Epithelial cell of prostate (primary cell): ENCODE measurements around the gene ZNF628.

ENCODE experiments used
- DNase-seq: peaks from one replicate; pipeline ENCODE4 v3.0.0-alpha.2; 2011; ENCODE audit warnings: low read depth, low spot score
- H3K27ac ChIP-seq: fragments of 450-650 bp; 2 replicates; pipeline ENCODE4 v1.5.1; 2017; ENCODE audit warnings: mild to moderate bottlenecking

ZNF628 gene

DNA sequence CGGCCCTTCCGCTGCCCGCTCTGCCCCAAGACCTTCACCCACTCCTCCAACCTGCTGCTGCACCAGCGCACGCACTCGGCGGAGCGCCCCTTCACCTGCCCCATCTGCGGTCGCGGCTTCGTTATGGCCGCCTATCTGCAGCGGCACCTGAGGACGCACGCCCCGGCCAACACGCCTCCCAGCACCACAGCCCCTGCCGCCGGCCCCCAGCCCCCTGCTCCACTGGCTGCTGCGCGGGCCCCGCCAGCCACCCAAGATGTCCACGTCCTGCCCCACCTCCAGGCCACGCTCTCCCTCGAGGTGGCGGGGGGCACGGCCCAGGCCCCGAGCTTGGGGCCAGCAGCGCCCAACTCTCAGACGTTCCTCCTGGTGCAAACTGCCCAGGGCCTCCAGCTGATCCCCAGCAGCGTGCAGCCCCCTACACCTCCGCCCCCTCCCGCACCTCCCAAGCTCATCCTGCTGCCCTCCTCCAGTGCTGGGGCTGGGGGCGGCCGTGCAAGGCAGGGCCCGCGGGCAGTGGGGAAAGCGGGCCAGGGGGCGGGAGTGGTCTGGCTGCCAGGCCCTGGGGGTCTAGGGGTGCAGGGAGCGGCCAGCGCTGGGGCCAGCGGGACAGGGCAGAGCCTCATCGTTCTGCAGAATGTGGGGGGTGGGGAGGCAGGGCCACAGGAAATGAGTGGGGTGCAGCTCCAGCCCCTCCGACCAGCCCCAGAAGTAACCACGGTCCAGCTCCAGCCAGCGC lies 6.7 kb downstream of the ZNF628 start:
- H3K27ac ChIP-seq, result no peak overlapping the region

GRCh38 chr19:55483706-55484592 lies 7.5 kb downstream of the ZNF628 start:
- no peak for DNase-seq
- H3K27ac ChIP-seq, result no peak overlapping the region

More for the DNA sequence above, 6.7 kb downstream of the ZNF628 start:
- DNase-seq, result no peak

GRCh38 chr19:55484593-55485438 lies 8.4 kb downstream of the ZNF628 start, which contains the start of gene NAT14:
Gene NAT14, plus strand, starts transcription at chr19:55485188. Its CDS starts 521 bp downstream, at chr19:55485709.
- no peak for DNase-seq

GRCh38 chr19:55485439-55486011 lies 9.1 kb downstream of the ZNF628 start:
- DNase-seq, result no peak
- peak overlapping the region; percentile 38 for H3K27ac ChIP-seq

More at GRCh38 chr19:55484593-55485438, 8.4 kb downstream of the ZNF628 start, which contains the start of gene NAT14:
- peak within 1 kb of the TSS; percentile 38 for H3K27ac ChIP-seq

DNA sequence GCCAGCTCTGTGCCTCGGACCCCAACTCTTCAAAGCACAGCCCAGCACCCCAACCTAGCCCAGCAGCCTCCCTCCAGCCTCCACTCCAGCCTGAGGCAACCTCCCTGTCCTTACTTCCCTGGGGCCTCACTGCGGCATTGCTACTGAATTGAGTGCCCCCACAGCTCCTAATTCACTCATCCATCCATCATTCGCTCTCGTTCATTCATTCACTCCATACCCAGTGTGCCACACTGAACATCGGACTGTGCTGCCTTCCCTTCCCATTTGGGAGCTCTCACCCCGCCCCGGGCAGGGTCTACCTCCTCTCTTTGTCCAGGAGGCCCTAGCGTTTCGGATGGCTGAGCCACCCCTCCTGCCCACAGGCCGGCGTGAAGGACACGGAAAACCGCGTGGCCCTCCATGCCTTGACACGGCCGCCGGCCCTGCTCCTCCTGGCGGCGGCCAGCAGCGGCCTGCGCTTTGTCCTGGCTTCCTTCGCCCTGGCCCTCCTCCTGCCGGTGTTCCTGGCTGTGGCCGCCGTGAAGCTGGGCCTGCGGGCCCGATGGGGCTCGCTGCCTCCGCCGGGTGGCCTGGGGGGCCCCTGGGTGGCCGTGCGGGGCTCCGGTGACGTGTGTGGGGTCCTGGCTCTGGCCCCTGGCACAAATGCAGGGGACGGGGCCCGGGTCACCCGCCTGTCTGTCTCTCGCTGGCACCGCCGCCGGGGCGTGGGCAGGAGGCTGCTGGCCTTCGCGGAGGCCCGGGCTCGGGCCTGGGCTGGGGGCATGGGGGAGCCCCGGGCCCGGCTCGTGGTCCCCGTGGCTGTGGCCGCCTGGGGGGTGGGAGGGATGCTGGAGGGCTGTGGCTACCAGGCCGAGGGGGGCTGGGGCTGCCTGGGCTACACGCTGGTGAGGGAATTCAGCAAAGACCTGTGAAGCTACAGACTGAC lies 9.9 kb downstream of the ZNF628 start:
- DNase-seq, result no peak
- peak overlapping the region; percentile 21 for H3K27ac ChIP-seq

- H3K27ac ChIP-seq, result peak overlapping the region; percentile 21
- DNase-seq, result peak; percentile 27
These were observed 10.8 kb downstream of the ZNF628 start for GRCh38 chr19:55486971-55487923.

DNA sequence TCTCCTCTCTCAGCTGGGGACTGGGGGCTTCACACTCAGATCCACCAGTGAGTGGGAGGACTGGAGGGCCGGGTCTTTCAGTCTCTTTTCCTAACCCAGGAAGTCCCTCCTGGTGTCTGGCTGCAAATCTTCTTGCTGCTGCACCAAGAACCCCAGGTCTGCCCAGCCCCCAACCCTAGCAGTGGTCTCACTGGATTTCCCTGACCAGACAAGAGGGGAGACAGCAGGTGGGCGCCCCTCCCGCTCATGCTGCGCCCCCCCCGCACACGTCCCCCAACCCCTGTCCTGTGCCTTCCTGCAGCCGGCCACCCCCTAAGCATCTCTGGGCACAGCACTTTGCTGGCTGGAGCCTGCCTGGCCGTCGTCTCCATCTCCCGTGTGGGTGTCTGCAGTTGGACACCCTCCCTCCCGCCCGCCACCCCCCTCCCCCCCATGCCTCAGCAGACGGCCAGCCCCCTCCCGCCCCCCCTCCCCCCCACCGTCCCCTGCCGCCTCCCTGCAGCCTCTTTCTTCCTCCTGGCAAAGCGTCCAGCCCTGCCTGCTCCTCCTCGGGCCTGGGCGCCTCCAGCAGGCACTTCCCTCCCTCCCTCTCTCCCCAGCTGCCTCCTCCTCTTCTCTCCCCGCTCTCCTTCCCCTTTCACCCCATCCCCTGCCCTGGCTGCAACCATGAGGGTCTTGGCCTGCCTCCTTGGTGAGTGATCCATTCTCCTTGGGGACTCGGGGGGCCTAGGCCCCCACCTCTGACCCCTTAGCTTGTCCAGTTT lies 11.7 kb downstream of the ZNF628 start, which contains the start of gene SSC5D:
TSS of gene SSC5D (plus strand) at position 513 of the 764 bp plus-strand sequence. CDS start at position 667, 154 bp downstream.
- no peak for DNase-seq
- peak within 1 kb of the TSS; percentile 21 for H3K27ac ChIP-seq

DNA sequence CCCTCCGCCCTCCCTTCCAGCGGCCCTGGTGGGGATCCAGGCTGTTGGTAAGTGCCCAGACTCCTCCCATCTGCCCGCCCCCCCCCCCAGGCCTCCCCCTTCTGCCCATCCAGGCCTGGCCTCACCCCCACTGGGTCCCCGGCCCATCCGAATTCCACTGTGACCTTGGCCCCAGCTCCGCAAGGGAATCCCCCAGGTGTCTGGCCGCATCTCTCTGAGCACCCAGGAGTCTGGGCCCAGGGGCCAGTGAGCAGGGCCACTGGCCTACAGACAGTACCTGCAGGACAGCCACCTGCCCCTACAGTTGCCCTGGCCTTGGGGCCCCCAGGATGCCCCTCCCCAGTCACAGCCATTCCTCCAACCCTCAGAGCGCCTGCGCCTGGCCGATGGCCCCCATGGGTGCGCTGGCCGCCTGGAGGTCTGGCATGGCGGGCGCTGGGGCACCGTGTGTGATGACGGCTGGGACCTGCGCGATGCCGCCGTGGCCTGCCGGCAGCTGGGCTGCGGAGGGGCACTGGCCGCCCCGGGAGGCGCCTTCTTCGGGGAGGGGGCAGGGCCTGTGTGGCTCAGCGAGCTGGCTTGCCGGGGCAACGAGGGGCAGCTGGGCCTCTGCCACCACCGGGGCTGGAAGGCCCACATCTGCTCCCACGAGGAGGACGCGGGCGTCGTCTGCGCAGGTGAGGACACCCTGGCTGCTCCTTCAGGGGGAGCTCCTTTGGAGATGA lies 12.7 kb downstream of the ZNF628 start:
- H3K27ac ChIP-seq, result no peak overlapping the region
- DNase-seq, result no peak

DNA sequence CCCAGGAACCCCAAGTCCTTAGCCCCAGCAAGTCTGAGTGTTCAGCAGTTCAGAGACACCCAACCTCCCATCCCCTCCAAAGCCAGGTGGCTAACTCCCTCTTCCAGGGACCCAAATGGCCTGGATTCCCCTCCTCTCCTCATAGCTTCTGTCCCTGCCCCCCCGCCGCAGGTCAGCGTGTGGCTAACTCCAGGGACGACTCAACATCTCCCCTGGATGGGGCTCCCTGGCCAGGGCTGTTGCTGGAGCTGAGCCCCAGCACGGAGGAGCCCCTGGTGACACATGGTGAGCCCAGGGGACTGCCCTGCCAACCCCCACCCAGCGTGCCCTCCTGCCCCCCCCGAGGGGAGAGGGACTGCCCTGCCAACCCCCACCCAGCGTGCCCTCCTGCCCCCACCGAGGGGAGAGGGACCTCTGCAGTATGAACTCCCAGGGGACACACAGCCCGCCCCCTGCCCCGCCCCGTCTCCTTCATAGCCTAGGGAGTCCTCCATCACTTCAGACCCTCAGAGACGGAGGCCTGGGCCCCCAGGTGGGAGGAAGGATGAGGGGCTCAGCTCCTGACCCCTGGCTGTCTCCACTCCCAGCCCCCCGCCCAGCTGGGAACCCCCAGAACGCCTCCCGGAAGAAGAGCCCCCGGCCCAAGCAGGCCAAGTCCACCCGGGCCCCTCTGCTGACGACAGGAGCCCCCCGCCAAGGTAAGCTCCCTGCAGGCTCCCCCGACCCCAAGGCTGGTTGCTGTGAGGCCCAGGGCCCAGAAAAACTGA lies 13.5 kb downstream of the ZNF628 start:
- no peak for DNase-seq
- H3K27ac ChIP-seq, result no peak overlapping the region

DNA sequence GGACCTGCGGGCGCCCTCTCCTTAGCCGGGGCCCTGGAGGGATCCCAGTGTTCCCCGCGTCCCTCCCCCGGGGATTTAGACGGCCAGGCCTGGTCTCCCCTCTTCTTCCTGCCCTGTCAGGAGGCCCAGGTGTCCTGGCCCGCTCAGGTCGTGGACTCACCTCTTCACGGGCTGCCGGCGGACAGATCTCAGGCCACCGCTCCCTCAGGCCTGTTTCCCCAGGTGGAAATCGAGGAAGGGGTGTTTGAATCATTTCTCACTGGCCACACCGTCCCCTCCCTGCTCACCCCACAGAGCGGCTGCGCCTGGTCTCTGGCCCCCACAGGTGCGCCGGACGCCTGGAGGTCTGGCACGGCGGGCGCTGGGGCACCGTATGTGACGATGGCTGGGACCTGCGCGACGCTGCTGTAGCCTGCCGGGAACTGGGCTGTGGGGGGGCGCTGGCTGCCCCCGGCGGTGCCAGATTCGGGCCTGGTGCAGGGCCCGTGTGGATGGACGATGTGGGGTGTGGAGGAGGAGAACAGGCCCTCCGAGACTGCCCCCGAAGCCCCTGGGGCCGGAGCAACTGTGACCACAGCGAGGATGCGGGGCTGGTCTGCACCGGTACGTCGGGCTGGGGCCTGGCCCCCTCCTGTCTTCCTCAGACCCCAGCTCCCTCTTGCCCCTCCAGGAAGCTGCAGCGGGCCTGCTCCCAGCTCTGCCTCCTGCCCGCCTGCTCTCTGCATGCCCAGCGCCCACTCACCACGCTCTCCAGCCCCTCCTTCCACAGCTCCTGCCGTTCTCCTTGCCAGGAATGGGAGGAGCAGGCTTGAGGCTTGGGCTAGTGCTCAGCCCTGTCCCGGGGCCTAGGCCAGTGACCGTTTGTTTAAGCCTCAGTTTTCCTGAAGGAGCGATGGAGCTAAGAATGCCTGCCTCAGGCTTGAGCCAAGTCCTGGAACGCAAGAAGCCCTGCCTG lies 14.3 kb downstream of the ZNF628 start:
- no peak overlapping the region for H3K27ac ChIP-seq
- DNase-seq, result no peak

DNA sequence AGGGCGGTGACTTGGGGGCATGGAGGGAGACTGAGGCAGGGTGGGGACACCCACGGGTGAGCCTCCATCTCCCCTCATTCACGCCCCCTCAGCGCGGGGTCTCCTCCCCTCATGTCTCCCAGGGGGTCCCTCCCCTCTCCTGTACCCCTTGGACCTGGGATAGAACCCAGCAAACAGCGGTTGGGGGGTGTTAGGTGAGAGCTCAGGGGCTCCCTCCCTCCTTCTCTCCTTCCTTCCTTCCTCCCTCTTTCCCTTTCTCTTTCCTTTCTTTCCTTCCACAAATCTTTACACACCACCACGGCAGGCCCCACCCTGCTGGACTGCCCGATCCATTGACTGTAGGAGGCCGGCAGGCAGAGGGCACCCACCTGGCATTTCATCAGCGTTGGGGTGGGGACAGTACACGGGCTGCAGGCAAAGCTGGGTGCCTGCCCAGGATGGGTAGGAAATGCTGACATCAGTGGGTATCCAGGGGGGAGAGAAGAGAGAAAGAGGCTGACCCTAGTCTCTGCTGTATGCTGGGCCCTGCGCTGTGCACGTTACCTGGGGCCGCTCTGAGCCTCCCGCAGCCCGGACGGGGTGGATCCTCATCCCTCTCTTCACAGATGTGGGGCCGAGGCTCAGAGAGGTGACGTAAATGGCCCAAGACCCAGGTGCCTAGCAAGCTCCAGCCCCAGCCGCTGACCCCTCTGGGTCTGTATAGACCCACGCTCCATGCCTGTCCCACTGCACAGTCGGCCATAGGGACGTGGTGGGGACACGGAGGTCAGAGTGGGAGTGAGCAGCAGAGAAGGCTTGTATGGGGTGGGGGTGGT lies 15.3 kb downstream of the ZNF628 start:
- no peak overlapping the region for H3K27ac ChIP-seq
- no peak for DNase-seq

DNA sequence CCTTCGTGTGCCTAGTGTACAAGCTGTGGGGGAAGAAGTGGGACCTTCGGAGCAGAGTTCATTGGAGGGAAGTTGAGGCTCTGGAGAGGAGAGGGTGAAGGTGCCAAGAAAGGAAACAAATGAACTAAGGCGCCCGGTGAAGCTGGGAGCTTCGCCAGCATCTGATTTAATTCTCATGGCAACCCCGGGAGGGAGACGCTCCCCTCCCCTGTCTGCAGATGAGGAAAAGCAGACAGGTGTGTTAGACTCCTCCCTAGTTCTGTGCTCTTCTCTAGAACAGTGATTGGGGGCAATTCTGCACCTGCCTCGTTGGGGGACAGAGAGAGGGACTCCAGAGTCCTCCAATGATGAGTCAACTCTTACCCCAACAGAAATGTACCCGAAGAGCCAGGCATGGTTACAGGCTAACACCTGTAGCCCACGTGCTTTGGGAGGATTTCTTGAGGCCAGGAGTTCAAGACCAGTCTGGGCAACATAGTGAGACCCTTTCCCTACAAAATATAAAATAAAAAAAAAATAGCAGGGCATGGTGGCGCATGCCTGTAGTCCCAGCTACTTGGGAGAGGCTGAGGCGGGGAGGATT lies 16.0 kb downstream of the ZNF628 start:
- no peak overlapping the region for H3K27ac ChIP-seq
- DNase-seq, result no peak

GRCh38 chr19:55493052-55493644 lies 16.7 kb downstream of the ZNF628 start:
- no peak overlapping the region for H3K27ac ChIP-seq
- no peak for DNase-seq
